ENCODE measurements around the gene ATP2B2.
A peak's percentile ranks its signal among the peaks of the same experiment; 100 is the strongest.

Gene ATP2B2

DNA sequence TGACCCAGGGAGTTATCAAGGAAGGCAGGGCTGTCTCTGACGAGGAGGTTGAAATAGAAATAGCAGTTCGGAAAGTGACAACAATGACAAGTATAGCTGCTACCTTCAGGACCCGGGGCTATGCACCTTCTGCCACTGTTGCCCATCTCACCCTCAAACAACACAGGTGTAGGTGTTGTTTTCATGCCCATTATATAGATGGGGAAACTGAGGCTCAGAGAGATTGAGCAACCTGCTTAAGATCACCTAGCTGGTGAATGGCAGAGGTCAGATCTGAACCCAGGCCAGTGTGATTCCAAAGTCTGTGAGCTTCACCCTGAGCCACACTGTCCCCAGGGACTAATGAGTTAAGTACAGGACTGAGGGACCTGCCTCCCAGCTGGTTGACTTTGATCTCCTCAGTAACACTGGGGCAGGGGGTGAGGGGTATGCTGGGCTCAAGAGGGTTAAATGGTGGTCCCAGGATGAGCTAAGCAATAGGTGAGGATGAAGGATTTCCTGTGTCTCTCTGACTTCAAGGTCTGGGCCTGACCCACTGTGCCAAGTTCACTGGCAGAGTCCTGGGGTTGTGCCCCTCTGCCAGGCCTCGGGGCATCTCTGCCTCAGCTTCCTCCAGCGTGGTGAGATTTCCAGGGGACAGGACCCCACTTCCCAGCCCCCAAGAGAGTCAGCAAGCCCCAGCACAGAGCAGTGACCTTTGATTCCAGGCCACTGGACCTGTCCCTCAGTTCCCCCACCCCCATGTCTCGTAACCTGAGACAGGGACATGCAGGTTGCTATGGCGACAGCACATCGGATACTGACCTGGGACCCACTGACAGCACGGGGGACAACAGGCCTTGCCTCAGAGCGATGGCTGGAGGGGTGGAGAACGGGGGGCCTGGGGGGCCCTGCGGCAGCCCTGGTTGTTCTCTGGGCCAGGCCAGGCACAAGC lies 35.0 kb downstream of the ATP2B2 start:
- no peak for ATAC-seq
- TF ChIP-seq ZNF70 (CRISPR knock-in tag; IDR thresholded peaks at IDR 0.05) = peak; percentile 83
- no peak for TF ChIP-seq TCF4 (CRISPR knock-in tag; IDR thresholded peaks at IDR 0.05; ENCODE audit: borderline replicate concordance)

DNA sequence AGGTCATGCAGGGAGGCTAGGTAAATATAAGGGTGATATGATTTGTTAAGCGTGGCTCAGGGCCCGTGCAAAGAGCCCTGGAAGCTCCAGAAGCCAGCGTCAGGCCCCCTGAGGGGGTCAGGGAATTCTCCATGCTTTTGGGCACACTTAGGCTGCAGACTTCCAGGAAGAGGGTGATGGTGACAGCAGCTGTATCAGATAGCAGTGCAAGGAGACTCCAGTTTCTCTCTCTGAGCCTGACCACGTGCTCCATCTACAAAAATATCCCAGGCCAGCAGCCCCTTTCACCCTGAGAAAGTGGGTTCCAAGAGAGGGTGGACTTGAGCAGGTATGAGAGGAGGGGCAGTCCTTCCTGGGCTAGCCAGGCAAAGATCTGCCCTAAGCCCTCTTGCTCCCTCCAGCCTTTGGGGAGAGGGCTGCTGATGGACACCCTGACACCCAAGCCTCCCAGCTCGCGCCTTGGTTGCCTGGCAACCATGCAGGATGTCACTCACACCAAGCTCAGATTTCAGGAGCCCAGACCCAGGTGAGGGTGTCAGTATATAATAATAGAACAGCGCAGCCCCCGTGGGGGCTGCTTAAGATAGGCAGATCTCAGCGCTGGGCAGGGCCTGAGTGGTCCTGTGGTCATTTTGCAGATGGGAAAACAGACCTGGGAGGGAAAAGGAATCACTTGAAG lies 35.8 kb downstream of the ATP2B2 start:
- TF ChIP-seq CSRNP3 (CRISPR knock-in tag; IDR thresholded peaks at IDR 0.05) (no peak), BACH2 (CRISPR knock-in tag; IDR thresholded peaks at IDR 0.05; ENCODE audit: borderline replicate concordance) (no peak), CSDC2 (CRISPR knock-in tag; IDR thresholded peaks at IDR 0.05) (no peak)
- TF ChIP-seq, protein P1, sequence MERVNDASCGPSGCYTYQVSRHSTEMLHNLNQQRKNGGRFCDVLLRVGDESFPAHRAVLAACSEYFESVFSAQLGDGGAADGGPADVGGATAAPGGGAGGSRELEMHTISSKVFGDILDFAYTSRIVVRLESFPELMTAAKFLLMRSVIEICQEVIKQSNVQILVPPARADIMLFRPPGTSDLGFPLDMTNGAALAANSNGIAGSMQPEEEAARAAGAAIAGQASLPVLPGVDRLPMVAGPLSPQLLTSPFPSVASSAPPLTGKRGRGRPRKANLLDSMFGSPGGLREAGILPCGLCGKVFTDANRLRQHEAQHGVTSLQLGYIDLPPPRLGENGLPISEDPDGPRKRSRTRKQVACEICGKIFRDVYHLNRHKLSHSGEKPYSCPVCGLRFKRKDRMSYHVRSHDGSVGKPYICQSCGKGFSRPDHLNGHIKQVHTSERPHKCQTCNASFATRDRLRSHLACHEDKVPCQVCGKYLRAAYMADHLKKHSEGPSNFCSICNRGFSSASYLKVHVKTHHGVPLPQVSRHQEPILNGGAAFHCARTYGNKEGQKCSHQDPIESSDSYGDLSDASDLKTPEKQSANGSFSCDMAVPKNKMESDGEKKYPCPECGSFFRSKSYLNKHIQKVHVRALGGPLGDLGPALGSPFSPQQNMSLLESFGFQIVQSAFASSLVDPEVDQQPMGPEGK (CRISPR knock-in tag; IDR thresholded peaks at IDR 0.05; ENCODE audit: borderline replicate concordance) = no peak
- no peak for ATAC-seq

DNA sequence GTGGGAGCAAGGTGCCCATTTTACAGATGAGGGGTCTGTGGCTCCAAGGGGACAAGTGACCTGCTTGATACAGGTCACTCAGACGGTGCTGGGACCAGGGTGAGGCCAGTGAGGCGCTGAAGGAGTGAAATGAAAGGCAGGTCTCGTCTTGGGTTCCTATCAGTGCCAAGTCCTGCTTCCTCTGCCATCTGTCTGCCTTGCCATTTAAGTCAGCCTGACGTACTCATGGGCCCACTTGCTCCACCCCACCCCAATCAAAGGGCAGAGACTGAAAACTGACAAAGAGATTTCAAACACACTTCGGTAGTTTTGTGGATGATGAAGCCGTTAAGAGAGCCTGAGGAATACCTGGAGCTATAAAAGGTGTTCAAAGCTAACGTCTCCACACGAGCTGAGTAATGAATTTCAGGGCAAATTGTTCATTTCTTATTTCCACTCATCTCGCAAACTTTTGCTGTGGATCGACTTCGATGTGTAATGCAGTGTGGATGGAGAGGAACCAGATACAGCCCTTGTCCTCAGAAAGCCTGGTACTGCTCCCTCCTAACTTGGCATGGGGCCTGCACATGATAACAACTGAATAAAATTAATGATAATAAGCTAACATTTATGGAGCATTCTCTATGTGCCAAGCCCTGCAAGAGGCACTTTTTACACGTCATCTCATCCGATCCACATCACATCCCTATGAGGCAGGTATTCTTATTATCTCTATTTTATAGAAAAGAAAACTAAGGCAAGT lies 36.6 kb downstream of the ATP2B2 start:
- no peak for ATAC-seq

DNA sequence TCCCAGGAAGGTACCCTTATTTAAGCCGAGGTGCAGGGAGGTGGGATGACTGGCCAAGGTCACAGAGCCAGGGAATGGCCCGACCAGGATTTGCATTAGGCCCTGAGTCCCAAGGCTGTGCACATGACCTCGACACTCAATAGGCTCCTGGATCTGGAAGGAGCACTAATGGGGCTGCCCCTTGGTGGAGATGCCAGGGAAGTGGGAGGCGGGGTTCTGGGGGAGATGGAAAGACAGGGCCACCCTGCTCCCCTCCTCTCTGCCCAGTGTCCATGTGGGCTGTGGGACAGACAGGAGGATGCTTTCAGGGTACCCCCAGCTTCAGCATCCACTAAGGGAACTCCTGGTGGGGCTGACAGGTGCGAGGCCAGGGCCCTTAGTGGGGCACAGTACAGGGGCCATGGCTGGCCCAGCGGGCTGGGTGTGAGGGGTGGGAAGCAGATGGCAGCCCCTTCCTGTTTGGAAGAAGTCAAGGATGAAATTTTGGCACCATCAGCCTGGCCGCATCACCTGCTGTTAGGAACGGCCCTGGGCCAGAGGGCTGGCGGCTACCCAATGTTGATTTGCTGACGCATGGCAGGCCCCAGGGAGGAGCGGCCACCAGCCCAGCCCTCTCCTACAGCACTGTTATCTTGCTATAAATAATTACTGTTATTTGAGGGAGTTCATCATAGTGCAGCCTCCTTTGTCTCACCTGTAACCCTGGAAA lies 37.3 kb downstream of the ATP2B2 start:
- TF ChIP-seq CREB5 (CRISPR knock-in tag; IDR thresholded peaks at IDR 0.05; ENCODE audit: low read depth) (no peak), TSHZ2 (CRISPR knock-in tag; IDR thresholded peaks at IDR 0.05) (no peak), ZNF8 (CRISPR knock-in tag; IDR thresholded peaks at IDR 0.05) (no peak), ZC3H10 (CRISPR knock-in tag; IDR thresholded peaks at IDR 0.05) (no peak), ZNF70 (CRISPR knock-in tag; IDR thresholded peaks at IDR 0.05) (no peak), TCF4 (CRISPR knock-in tag; IDR thresholded peaks at IDR 0.05; ENCODE audit: borderline replicate concordance) (no peak), GLIS3 (CRISPR knock-in tag; IDR thresholded peaks at IDR 0.05) (no peak), RARB (CRISPR knock-in tag; IDR thresholded peaks at IDR 0.05) (no peak), OSR1 (CRISPR knock-in tag; IDR thresholded peaks at IDR 0.05) (no peak), CSDC2 (CRISPR knock-in tag; IDR thresholded peaks at IDR 0.05) (no peak)
- ATAC-seq = no peak

More for the DNA sequence above, 36.6 kb downstream of the ATP2B2 start:
- TF ChIP-seq TSHZ2 (CRISPR knock-in tag; IDR thresholded peaks at IDR 0.05) = no peak

Measured in SK-N-SH treated with all-trans-retinoic acid at 6 μM for 48 hours (cell line).